HL-60 (cell line): ENCODE measurements around the gene MRPS17.
"Not testable (repeated sequence)": the region's sequence is repeated elsewhere in the genome, so short reads cannot be mapped to it uniquely, and the experiment has no call there.

ENCODE experiments used
- DNase-seq, 2 experiments: peaks; one replicate each; pipeline ENCODE4 v3.0.0-alpha.2; 2010 to 2020; ENCODE audit warnings: low read depth in 1 of 2, low spot score in 1 of 2
- H3K27ac ChIP-seq: fragments of 250-450 bp; sonication (Bioruptor Pico); replicated peaks from 2 replicates; pipeline ENCODE4 v1.5.1; 2020; ENCODE audit warnings: mild to moderate bottlenecking, moderate library complexity
- H3K27me3 ChIP-seq: fragments of 250-450 bp; sonication (Bioruptor Pico); 2 replicates; pipeline ENCODE4 v1.5.1; 2021; ENCODE audit warnings: mild to moderate bottlenecking, moderate library complexity; ENCODE audit not compliant: insufficient read depth, poor library complexity, severe bottlenecking
- H3K4me3 ChIP-seq: replicated peaks from 2 replicates; pipeline ENCODE4 v1.5.1; 2011; ENCODE audit warnings: mild to moderate bottlenecking, control low read depth, low read length; ENCODE audit not compliant: insufficient read depth
- GABPA ChIP-seq: IDR thresholded peaks from 2 replicates; pipeline ENCODE4 v1.6.1; 2012; ENCODE audit warnings: low read depth
- POLR2AphosphoS5 ChIP-seq: IDR thresholded peaks from 2 replicates; pipeline ENCODE4 v1.6.1; 2012; ENCODE audit warnings: low read depth
- SPI1 ChIP-seq: IDR thresholded peaks from 2 replicates; pipeline ENCODE4 v1.6.1; 2012; ENCODE audit warnings: low read depth, mild to moderate bottlenecking, borderline replicate concordance
- TF ChIP-seq, protein P1 (sequence below): IDR thresholded peaks from 2 replicates; pipeline ENCODE4 v1.6.1; 2012; ENCODE audit warnings: low read depth; ENCODE audit not compliant: insufficient replicate concordance
- TF ChIP-seq, protein P2 (sequence below): IDR thresholded peaks from one replicate; pipeline ENCODE4 v1.5.1; 2011; ENCODE audit warnings: low read length, control low read depth, inconsistent platforms; ENCODE audit not compliant: insufficient read depth

The MRPS17 gene

DNA sequence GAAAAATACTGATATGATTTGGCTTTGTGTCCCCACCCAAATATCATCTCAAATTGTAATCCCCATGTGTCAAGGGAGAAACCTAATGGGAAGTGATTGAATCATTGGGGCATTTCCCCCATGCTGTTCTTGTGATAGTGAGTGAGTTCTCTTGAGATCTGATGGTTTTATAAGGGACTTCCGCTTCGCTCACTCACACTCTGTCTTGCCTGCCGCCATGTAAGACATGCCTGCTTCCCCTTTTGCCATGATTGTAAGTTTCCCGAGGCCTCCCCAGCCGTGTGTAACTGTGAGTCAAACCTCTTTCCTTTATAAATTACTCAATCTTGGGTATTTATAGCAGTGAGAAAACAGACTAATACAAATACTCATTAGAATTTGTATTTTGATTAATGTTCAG is 5.1 kb upstream of the MRPS17 start:
- H3K4me3 ChIP-seq = no peak overlapping the region
- no peak for DNase-seq
- H3K27me3 ChIP-seq = no peaks in the 10 kb centered on the region
- no peak overlapping the region for H3K27ac ChIP-seq
- TF ChIP-seq SPI1 = no peak

DNA sequence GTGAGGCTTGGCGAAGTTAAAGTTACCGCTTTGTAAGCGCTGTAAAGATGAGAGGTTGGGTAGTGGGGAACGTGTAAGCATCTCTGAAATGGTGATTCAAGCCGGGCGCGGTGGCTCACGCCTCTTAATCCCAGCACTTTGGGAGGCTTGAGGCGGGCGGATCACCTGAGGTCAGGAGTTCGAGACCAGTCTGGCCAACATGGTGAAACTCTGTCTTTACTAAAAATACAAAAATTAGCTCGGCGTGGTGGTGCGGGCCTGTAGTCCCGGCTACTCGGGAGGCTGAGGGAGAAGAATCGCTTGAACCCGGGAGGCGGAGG is 635 bp downstream of the MRPS17 start:
- DNase-seq = peak in 1 of 2 experiments; percentile 15
- peak overlapping the region; percentile 71 for H3K27ac ChIP-seq
- H3K4me3 ChIP-seq = peak overlapping the region; percentile 99
- H3K27me3 ChIP-seq = not testable (repeated sequence)

DNA sequence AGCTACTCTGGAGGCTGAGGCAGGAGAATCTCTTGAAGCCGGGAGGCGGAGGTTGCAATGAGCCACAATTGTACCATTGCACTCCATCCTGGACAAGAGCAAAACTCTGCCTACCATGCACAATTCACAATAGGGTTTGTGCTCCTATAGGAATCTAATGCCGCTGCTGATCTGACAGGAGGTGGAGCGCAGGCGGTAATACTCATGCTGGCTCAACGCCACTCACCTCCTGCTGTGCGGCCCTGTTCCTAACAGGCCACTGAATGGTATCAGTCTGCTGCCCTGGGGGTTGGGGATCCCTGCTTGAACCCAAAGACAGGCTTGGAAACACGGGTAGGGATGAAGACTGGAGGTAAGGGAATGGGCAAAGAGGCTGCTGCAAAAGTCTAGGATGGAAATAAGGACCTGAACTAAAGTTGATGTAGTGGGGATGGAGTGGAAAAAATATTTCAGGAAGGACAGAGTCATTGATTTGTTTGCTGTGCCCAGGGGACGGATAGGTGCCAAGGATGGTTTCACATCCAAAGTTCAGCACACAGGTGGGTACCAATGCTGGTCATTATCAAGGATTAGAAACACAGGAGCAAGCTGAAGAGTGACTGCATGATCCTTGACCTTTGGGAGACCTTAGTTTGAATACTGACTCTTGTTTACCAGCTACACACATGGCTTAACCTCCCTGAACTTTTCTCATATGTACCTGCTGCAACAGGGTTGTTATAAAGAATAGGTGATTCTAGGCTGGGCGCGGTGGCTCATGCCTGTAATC is 2.2 kb downstream of the MRPS17 start:
- TF ChIP-seq, protein P1, sequence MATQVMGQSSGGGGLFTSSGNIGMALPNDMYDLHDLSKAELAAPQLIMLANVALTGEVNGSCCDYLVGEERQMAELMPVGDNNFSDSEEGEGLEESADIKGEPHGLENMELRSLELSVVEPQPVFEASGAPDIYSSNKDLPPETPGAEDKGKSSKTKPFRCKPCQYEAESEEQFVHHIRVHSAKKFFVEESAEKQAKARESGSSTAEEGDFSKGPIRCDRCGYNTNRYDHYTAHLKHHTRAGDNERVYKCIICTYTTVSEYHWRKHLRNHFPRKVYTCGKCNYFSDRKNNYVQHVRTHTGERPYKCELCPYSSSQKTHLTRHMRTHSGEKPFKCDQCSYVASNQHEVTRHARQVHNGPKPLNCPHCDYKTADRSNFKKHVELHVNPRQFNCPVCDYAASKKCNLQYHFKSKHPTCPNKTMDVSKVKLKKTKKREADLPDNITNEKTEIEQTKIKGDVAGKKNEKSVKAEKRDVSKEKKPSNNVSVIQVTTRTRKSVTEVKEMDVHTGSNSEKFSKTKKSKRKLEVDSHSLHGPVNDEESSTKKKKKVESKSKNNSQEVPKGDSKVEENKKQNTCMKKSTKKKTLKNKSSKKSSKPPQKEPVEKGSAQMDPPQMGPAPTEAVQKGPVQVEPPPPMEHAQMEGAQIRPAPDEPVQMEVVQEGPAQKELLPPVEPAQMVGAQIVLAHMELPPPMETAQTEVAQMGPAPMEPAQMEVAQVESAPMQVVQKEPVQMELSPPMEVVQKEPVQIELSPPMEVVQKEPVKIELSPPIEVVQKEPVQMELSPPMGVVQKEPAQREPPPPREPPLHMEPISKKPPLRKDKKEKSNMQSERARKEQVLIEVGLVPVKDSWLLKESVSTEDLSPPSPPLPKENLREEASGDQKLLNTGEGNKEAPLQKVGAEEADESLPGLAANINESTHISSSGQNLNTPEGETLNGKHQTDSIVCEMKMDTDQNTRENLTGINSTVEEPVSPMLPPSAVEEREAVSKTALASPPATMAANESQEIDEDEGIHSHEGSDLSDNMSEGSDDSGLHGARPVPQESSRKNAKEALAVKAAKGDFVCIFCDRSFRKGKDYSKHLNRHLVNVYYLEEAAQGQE = no peak
- TF ChIP-seq GABPA (no peak), SPI1 (no peak)
- TF ChIP-seq, protein P2, sequence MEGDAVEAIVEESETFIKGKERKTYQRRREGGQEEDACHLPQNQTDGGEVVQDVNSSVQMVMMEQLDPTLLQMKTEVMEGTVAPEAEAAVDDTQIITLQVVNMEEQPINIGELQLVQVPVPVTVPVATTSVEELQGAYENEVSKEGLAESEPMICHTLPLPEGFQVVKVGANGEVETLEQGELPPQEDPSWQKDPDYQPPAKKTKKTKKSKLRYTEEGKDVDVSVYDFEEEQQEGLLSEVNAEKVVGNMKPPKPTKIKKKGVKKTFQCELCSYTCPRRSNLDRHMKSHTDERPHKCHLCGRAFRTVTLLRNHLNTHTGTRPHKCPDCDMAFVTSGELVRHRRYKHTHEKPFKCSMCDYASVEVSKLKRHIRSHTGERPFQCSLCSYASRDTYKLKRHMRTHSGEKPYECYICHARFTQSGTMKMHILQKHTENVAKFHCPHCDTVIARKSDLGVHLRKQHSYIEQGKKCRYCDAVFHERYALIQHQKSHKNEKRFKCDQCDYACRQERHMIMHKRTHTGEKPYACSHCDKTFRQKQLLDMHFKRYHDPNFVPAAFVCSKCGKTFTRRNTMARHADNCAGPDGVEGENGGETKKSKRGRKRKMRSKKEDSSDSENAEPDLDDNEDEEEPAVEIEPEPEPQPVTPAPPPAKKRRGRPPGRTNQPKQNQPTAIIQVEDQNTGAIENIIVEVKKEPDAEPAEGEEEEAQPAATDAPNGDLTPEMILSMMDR = no peak
- no peak overlapping the region for H3K27ac ChIP-seq
- DNase-seq = no peak
- H3K4me3 ChIP-seq = no peak overlapping the region
- H3K27me3 ChIP-seq = no peaks in the 10 kb centered on the region

DNA sequence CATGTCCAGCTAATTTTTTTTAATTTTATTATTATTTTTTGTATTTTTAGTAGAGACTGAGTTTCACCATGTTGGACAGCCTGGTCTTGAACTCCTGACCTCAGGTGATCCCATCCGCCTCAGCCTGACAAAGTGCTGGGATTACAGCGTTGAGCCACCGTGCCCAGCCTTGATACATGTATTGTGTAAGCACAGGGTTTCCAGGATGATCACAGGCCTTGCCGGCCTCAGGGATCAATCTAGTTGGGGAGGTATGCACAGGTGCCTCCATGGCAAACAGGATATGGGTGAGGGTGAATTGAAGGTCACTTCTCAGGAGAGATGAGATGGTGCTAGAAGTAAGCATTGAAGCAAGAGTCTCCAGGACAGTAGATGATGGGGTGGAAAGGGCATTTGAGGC is 5.5 kb downstream of the MRPS17 start:
- H3K4me3 ChIP-seq = no peak overlapping the region

More for the DNA sequence above, 5.5 kb downstream of the MRPS17 start:
- no peak for TF ChIP-seq SPI1
- TF ChIP-seq, protein P2 = no peak
- TF ChIP-seq POLR2AphosphoS5 = no peak
- TF ChIP-seq, protein P1 = no peak
- no peak for TF ChIP-seq GABPA
- DNase-seq = no peak
- H3K27me3 ChIP-seq = no peaks in the 10 kb centered on the region
- no peak overlapping the region for H3K27ac ChIP-seq
